CD4-positive, CD25-positive, alpha-beta regulatory T cell (primary cell): ENCODE measurements around the gene FMN2. TPM values are rescaled to one million over a fixed set of nuclear protein-coding genes. Genes with fewer than 3 reads are reported as not detected.
"Not testable (repeated sequence)": the region's sequence is repeated elsewhere in the genome, so short reads cannot be mapped to it uniquely, and the experiment has no call there.

Source experiments
- ATAC-seq, 2 donors: fragments of 150-1000 bp; cut with Tn5 transposase; one replicate each; pipeline ENCODE4 v1.10.0; 2021; ENCODE audit warnings: low read depth in 2 of 2, moderate number of reproducible peaks in 2 of 2, moderate library complexity in 1 of 2
- DNase-seq, 3 donors: peaks; one replicate each; pipeline versions ENCODE4 v3.0.0 to v3.0.0-alpha.2; 2012 to 2022; ENCODE audit warnings: mixed read lengths in 1 of 3
- H3K27ac ChIP-seq: one replicate; pipeline ENCODE4 v1.7.0; 2013; ENCODE audit warnings: mild to moderate bottlenecking, low read length; ENCODE audit not compliant: insufficient read depth, poor library complexity, severe bottlenecking
- H3K27me3 ChIP-seq: one replicate; pipeline ENCODE4 v1.7.0; 2013; ENCODE audit warnings: low read length; ENCODE audit not compliant: control insufficient read depth, insufficient read depth
- H3K36me3 ChIP-seq: one replicate; pipeline ENCODE4 v1.7.0; 2013; ENCODE audit warnings: mild to moderate bottlenecking, low read length, moderate library complexity; ENCODE audit not compliant: control insufficient read depth, insufficient read depth
- H3K4me1 ChIP-seq: 2 replicates; pipeline ENCODE4 v1.7.0; 2013; ENCODE audit warnings: mild to moderate bottlenecking, low read length; ENCODE audit not compliant: insufficient read depth, control insufficient read depth, poor library complexity, severe bottlenecking
- H3K4me3 ChIP-seq: one replicate; pipeline ENCODE4 v1.7.0; 2013; ENCODE audit warnings: low read depth, mild to moderate bottlenecking, low read length, moderate library complexity
- H3K9me3 ChIP-seq, 2 experiments: 1 replicate in 1 of 2; 2 replicates in 1 of 2; pipeline ENCODE4 v1.7.0; 2013; ENCODE audit warnings: low read length in 2 of 2, mild to moderate bottlenecking in 1 of 2, moderate library complexity in 1 of 2; ENCODE audit not compliant: control insufficient read depth in 2 of 2
- H3K27ac Mint-ChIP-seq, 3 donors: one replicate each; pipeline ENCODE4 v1.8.0; 2020 to 2022; ENCODE audit warnings: mild to moderate bottlenecking in 3 of 3, mixed read lengths in 3 of 3, moderate library complexity in 2 of 3
- H3K27me3 Mint-ChIP-seq: one replicate; pipeline ENCODE4 v1.8.0; 2022; ENCODE audit warnings: mild to moderate bottlenecking, mixed read lengths
- H3K36me3 Mint-ChIP-seq: one replicate; pipeline ENCODE4 v1.8.0; 2020; ENCODE audit warnings: mixed read lengths
- H3K4me1 Mint-ChIP-seq, 4 donors: one replicate each; pipeline ENCODE4 v1.8.0; 2020 to 2022; ENCODE audit warnings: mixed read lengths in 4 of 4, mild to moderate bottlenecking in 1 of 4
- H3K4me3 Mint-ChIP-seq, 4 donors: one replicate each; pipeline ENCODE4 v1.8.0; 2020 to 2022; ENCODE audit warnings: mild to moderate bottlenecking in 4 of 4, mixed read lengths in 4 of 4, moderate library complexity in 3 of 4
- H3K9me3 Mint-ChIP-seq, 7 donors: one replicate each; pipeline ENCODE4 v1.8.0; 2020 to 2022; ENCODE audit warnings: mixed read lengths in 7 of 7, mild to moderate bottlenecking in 3 of 7, moderate library complexity in 2 of 7
- polyA plus RNA-seq, 4 donors: library from polyadenylated mRNA; unstranded; fragments of 300-500 nt; fragmentation: Illumina TruSeq; gene quantifications; one replicate each; pipeline ENCODE4 v1.2.3, GENCODE V29; 2021
- total RNA-seq: library from RNA; stranded (reverse); gene quantifications from one replicate; pipeline ENCODE4 v1.2.3, GENCODE V29; 2022

FMN2 gene
- total and polyA plus RNA-seq, 5 donors from 2014 or later: not detected

DNA sequence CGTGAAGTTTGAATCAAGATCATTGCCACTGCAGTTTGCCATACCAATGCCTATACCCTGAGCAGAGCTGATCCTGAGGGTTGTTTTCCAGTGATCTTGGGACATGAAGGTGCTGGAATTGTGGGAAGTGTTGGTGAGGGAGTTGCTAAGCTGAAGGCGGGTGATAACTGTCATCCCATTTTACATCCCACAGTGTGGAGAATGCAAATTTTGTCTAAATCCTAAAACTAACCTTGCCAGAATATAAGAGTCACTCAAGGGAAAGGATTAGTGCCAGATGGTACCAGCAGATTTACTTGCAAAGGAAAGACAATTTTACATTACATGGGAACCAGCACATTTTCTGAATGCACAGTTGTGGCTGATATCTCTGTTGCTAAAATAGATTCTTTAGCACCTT lies 78.6 kb downstream of the FMN2 start:
- H3K9me3 Mint-ChIP-seq: peaks cover 0 to 7% (median 0%) of the 10 kb centered on the region in 7 donors
- DNase-seq: no peak
- Histone ChIP-seq H3K4me1 (no peaks in the 10 kb centered on the region), H3K36me3 (no peaks in the 10 kb centered on the region), H3K27ac (no peak overlapping the region), H3K9me3 (no peaks in the 10 kb centered on the region), H3K4me3 (no peak overlapping the region), H3K27me3 (no peaks in the 10 kb centered on the region)
- H3K27me3 Mint-ChIP-seq: no peaks in the 10 kb centered on the region
- no peak for ATAC-seq
- H3K4me3 Mint-ChIP-seq: no peak overlapping the region
- H3K27ac Mint-ChIP-seq: no peak overlapping the region
- no peaks in the 10 kb centered on the region for H3K4me1 Mint-ChIP-seq
- H3K36me3 Mint-ChIP-seq: no peaks in the 10 kb centered on the region

GRCh38 chr1:240170806-240171205 lies 79.1 kb downstream of the FMN2 start:
- H3K27me3 ChIP-seq: no peaks in the 10 kb centered on the region

DNA sequence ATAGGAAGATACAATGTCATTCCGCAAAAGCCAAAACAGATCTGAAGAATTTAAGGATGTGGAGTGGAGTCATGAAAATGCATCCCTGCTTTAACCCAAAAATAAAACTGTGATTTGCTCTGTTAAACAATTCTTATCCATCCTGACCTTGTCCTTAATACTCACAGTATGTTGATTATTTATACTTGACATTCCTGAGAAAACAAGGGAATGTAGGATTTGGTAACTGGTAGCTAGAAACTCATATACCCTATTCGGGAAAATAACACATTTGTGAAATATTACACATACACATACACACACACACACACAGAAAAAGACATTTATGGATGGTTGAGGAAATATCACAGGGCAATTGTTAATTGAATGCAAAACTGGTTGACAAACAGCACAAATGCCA lies 80.2 kb downstream of the FMN2 start:
- H3K4me1 Mint-ChIP-seq: no peaks in the 10 kb centered on the region
- Histone ChIP-seq H3K27ac (no peak overlapping the region), H3K36me3 (no peaks in the 10 kb centered on the region), H3K4me1 (no peaks in the 10 kb centered on the region), H3K9me3 (no peaks in the 10 kb centered on the region), H3K27me3 (no peaks in the 10 kb centered on the region), H3K4me3 (no peak overlapping the region)
- no peak overlapping the region for H3K27ac Mint-ChIP-seq
- no peaks in the 10 kb centered on the region for H3K27me3 Mint-ChIP-seq
- no peak overlapping the region for H3K4me3 Mint-ChIP-seq
- no peaks in the 10 kb centered on the region for H3K36me3 Mint-ChIP-seq
- DNase-seq: no peak
- peaks cover 0 to 7% (median 1%) of the 10 kb centered on the region in 7 donors for H3K9me3 Mint-ChIP-seq
- ATAC-seq: no peak

More at GRCh38 chr1:240170806-240171205, 79.1 kb downstream of the FMN2 start:
- Mint-ChIP-seq H3K27me3 (no peaks in the 10 kb centered on the region), H3K27ac (no peak overlapping the region), H3K4me1 (no peaks in the 10 kb centered on the region), H3K9me3 (peaks cover 0 to 7% (median 0%) of the 10 kb centered on the region in 7 donors), H3K36me3 (no peaks in the 10 kb centered on the region), H3K4me3 (no peak overlapping the region)
- H3K27ac ChIP-seq: no peak overlapping the region
- no peak for DNase-seq
- ATAC-seq: no peak
- H3K4me3 ChIP-seq: no peak overlapping the region
- no peaks in the 10 kb centered on the region for H3K36me3 ChIP-seq
- no peaks in the 10 kb centered on the region for H3K4me1 ChIP-seq
- H3K9me3 ChIP-seq: no peaks in the 10 kb centered on the region

- no peaks in the 10 kb centered on the region for H3K36me3 ChIP-seq
- no peaks in the 10 kb centered on the region for H3K36me3 Mint-ChIP-seq
- H3K4me3 Mint-ChIP-seq: no peak overlapping the region
Observed at GRCh38 chr1:240173836-240174235, 82.2 kb downstream of the FMN2 start.

DNA sequence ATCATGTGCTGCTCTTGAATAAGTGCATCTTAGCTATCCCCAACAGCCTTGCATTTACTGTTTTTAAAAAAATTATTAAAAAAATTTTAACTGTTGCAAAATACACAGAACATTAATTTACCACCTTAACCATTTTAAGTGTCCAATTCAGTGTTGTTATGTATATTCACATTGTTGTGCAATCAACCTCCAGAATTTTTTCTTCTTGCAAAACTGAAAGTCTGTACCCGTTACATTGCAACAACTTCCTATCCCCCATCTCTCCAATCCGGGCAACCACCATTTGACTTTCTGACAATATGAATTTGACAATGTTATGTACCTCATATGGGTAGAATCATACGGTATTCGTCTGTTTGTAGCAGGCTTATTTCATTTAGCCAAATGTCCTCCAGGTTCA lies 83.1 kb downstream of the FMN2 start:
- no peaks in the 10 kb centered on the region for H3K27me3 ChIP-seq
- H3K36me3 ChIP-seq: no peaks in the 10 kb centered on the region
- Mint-ChIP-seq H3K36me3 (no peaks in the 10 kb centered on the region), H3K27me3 (no peaks in the 10 kb centered on the region), H3K9me3 (peaks cover 0 to 5% (median 3%) of the 10 kb centered on the region in 7 donors), H3K4me3 (no peak overlapping the region), H3K27ac (no peak overlapping the region), H3K4me1 (no peaks in the 10 kb centered on the region)
- no peak overlapping the region for H3K4me3 ChIP-seq
- H3K4me1 ChIP-seq: no peaks in the 10 kb centered on the region
- ATAC-seq (no peak), DNase-seq (no peak)
- no peak overlapping the region for H3K27ac ChIP-seq
- no peaks in the 10 kb centered on the region for H3K9me3 ChIP-seq

More at GRCh38 chr1:240173836-240174235, 82.2 kb downstream of the FMN2 start:
- no peaks in the 10 kb centered on the region for H3K27me3 ChIP-seq
- no peaks in the 10 kb centered on the region for H3K9me3 ChIP-seq
- Mint-ChIP-seq H3K27me3 (no peaks in the 10 kb centered on the region), H3K27ac (no peak overlapping the region), H3K4me1 (no peaks in the 10 kb centered on the region), H3K9me3 (peaks cover 0 to 5% (median 3%) of the 10 kb centered on the region in 7 donors)
- no peak overlapping the region for H3K4me3 ChIP-seq
- DNase-seq: no peak
- no peak for ATAC-seq
- no peak overlapping the region for H3K27ac ChIP-seq
- no peaks in the 10 kb centered on the region for H3K4me1 ChIP-seq

GRCh38 chr1:240178366-240178765 lies 86.7 kb downstream of the FMN2 start:
- DNase-seq: no peak
- Mint-ChIP-seq H3K9me3 (peaks cover 0 to 5% (median 1%) of the 10 kb centered on the region in 7 donors), H3K27me3 (no peaks in the 10 kb centered on the region), H3K4me3 (no peak overlapping the region), H3K27ac (no peak overlapping the region), H3K4me1 (no peaks in the 10 kb centered on the region), H3K36me3 (no peaks in the 10 kb centered on the region)
- Histone ChIP-seq H3K36me3 (no peaks in the 10 kb centered on the region), H3K4me3 (no peak overlapping the region), H3K27me3 (no peaks in the 10 kb centered on the region), H3K9me3 (no peaks in the 10 kb centered on the region), H3K27ac (no peak overlapping the region), H3K4me1 (no peaks in the 10 kb centered on the region)
- no peak for ATAC-seq

GRCh38 chr1:240184682-240185081 lies 93.0 kb downstream of the FMN2 start:
- not testable (repeated sequence) for H3K36me3 ChIP-seq, H3K9me3 Mint-ChIP-seq, DNase-seq, H3K27me3 ChIP-seq, H3K9me3 ChIP-seq, ATAC-seq, H3K36me3 Mint-ChIP-seq, H3K4me3 ChIP-seq, H3K27ac ChIP-seq, H3K4me1 ChIP-seq, H3K4me3 Mint-ChIP-seq, H3K27ac Mint-ChIP-seq, H3K27me3 Mint-ChIP-seq, H3K4me1 Mint-ChIP-seq

GRCh38 chr1:240188139-240188538 lies 96.5 kb downstream of the FMN2 start:
- Mint-ChIP-seq H3K9me3 (peaks cover 0 to 3% (median 1%) of the 10 kb centered on the region in 7 donors), H3K36me3 (no peaks in the 10 kb centered on the region), H3K27me3 (no peaks in the 10 kb centered on the region), H3K4me3 (no peak overlapping the region), H3K27ac (no peak overlapping the region), H3K4me1 (peaks cover 0 to 2% (median 0%) of the 10 kb centered on the region in 4 donors)
- ATAC-seq (no peak), DNase-seq (no peak)
- Histone ChIP-seq H3K36me3 (no peaks in the 10 kb centered on the region), H3K4me1 (no peaks in the 10 kb centered on the region), H3K9me3 (no peaks in the 10 kb centered on the region), H3K27ac (no peak overlapping the region), H3K27me3 (no peaks in the 10 kb centered on the region), H3K4me3 (no peak overlapping the region)
